Stimulated activated CD4-positive, alpha-beta T cell treated with anti-CD3 and anti-CD28 coated beads, Interleukin-2, amount 100 ng/mL, for 24 hours (primary cell): ENCODE measurements around the gene CAPZA1.

Source experiments
- DNase-seq, 2 donors: peaks; one replicate each; pipeline ENCODE4 v3.0.0-alpha.2; 2020

The CAPZA1 gene

GRCh38 chr1:112678605-112679004 lies 59.0 kb downstream of the CAPZA1 start:
- no peak for DNase-seq

GRCh38 chr1:112685913-112686312 lies 66.3 kb downstream of the CAPZA1 start:
- no peak for DNase-seq

GRCh38 chr1:112686417-112686816 lies 66.8 kb downstream of the CAPZA1 start:
- DNase-seq, result no peak

GRCh38 chr1:112686835-112687234 lies 67.2 kb downstream of the CAPZA1 start:
- DNase-seq, result no peak

- no peak for DNase-seq
Observed at GRCh38 chr1:112687361-112687760, 67.7 kb downstream of the CAPZA1 start.

GRCh38 chr1:112687785-112688496 lies 68.3 kb downstream of the CAPZA1 start:
- no peak for DNase-seq

- no peak for DNase-seq
Observed at GRCh38 chr1:112688781-112689193, 69.2 kb downstream of the CAPZA1 start.

- no peak for DNase-seq
Observed at GRCh38 chr1:112689196-112689841, 69.7 kb downstream of the CAPZA1 start.

GRCh38 chr1:112689842-112690237 lies 70.2 kb downstream of the CAPZA1 start:
- DNase-seq, result no peak

- no peak for DNase-seq
Observed at GRCh38 chr1:112692681-112693080, 73.0 kb downstream of the CAPZA1 start.

- no peak for DNase-seq
Observed at GRCh38 chr1:112693821-112694220, 74.2 kb downstream of the CAPZA1 start.

GRCh38 chr1:112694363-112694929 lies 74.8 kb downstream of the CAPZA1 start:
- no peak for DNase-seq

GRCh38 chr1:112695276-112695675 lies 75.6 kb downstream of the CAPZA1 start:
- no peak for DNase-seq

GRCh38 chr1:112696578-112697314 lies 77.1 kb downstream of the CAPZA1 start:
- DNase-seq, result no peak

GRCh38 chr1:112697781-112698201 lies 78.2 kb downstream of the CAPZA1 start:
- no peak for DNase-seq

GRCh38 chr1:112698366-112699310 lies 79.0 kb downstream of the CAPZA1 start:
- DNase-seq, result no peak

GRCh38 chr1:112699425-112700144 lies 80.0 kb downstream of the CAPZA1 start:
- no peak for DNase-seq

GRCh38 chr1:112700290-112701226 lies 80.9 kb downstream of the CAPZA1 start:
- DNase-seq, result peak; percentile 67 to 74

- no peak for DNase-seq
Observed at GRCh38 chr1:112701227-112702066, 81.8 kb downstream of the CAPZA1 start.

GRCh38 chr1:112702067-112702395 lies 82.4 kb downstream of the CAPZA1 start:
- DNase-seq, result no peak
